Endothelial cell (in vitro differentiated cells): ENCODE measurements around the gene ZNF37A. TPM values are rescaled to one million over a fixed set of nuclear protein-coding genes. Genes with fewer than 3 reads are reported as not detected.
"Not testable (repeated sequence)": the region's sequence is repeated elsewhere in the genome, so short reads cannot be mapped to it uniquely, and the experiment has no call there.

Experiments used
- DNase-seq: peaks from one replicate; pipeline ENCODE4 v3.0.0; 2021; ENCODE audit warnings: low spot score
- H3K27ac Mint-ChIP-seq: one replicate; pipeline ENCODE4 v1.8.0; 2021; ENCODE audit warnings: mixed read lengths, inconsistent platforms; ENCODE audit not compliant: unreplicated experiment
- H3K27me3 Mint-ChIP-seq: one replicate; pipeline ENCODE4 v1.8.0; 2021; ENCODE audit warnings: mild to moderate bottlenecking, moderate library complexity, mixed read lengths, inconsistent platforms; ENCODE audit not compliant: unreplicated experiment
- H3K36me3 Mint-ChIP-seq: one replicate; pipeline ENCODE4 v1.8.0; 2021; ENCODE audit warnings: mild to moderate bottlenecking, low read depth, mixed read lengths, inconsistent platforms; ENCODE audit not compliant: unreplicated experiment
- H3K4me1 Mint-ChIP-seq: one replicate; pipeline ENCODE4 v1.8.0; 2021; ENCODE audit warnings: mild to moderate bottlenecking, mixed read lengths, inconsistent platforms; ENCODE audit not compliant: unreplicated experiment
- H3K4me3 Mint-ChIP-seq: one replicate; pipeline ENCODE4 v1.8.0; 2021; ENCODE audit warnings: mild to moderate bottlenecking, mixed read lengths, inconsistent platforms; ENCODE audit not compliant: unreplicated experiment
- H3K9me3 Mint-ChIP-seq: one replicate; pipeline ENCODE4 v1.8.0; 2021; ENCODE audit warnings: mixed read lengths, inconsistent platforms; ENCODE audit not compliant: unreplicated experiment
- total RNA-seq: library from RNA; stranded (reverse); fragmentation: NEBNext Ultra II Directional; extraction: Animal tissue kit (Norgen Biotek cat#: 25700); gene quantifications from one replicate; pipeline ENCODE4 v1.2.1, GENCODE V29; 2021; ENCODE audit not compliant: unreplicated experiment
- TF ChIP-seq, protein P1 (sequence below): fragments of 200-600 bp; sonication (generic); IDR thresholded peaks from one replicate; pipeline ENCODE4 v1.5.0; 2021; ENCODE audit warnings: antibody characterized with exemption; ENCODE audit not compliant: unreplicated experiment

Gene ZNF37A
- total RNA-seq, 1 donor from 2014 or later: 8.7 TPM

DNA sequence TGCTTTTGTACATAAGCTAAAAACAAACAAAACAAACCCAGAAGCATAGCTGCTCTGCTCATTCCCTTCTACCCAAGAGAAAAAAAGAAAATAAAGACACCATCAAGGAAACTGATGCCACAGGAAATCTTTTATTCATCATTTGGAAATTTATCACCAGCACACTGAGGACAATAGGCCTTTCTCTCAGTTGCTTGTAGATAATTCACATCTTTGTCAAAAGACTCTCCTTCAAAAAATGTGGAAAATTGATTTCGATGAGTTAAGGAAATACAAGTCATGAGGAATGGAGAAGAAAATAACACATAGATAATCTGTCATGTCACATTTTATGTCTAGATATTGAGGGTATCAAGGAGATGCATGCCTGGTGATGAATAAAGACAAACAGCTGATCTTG, 53.5 kb downstream of the ZNF37A start:
- TF ChIP-seq, protein P1, sequence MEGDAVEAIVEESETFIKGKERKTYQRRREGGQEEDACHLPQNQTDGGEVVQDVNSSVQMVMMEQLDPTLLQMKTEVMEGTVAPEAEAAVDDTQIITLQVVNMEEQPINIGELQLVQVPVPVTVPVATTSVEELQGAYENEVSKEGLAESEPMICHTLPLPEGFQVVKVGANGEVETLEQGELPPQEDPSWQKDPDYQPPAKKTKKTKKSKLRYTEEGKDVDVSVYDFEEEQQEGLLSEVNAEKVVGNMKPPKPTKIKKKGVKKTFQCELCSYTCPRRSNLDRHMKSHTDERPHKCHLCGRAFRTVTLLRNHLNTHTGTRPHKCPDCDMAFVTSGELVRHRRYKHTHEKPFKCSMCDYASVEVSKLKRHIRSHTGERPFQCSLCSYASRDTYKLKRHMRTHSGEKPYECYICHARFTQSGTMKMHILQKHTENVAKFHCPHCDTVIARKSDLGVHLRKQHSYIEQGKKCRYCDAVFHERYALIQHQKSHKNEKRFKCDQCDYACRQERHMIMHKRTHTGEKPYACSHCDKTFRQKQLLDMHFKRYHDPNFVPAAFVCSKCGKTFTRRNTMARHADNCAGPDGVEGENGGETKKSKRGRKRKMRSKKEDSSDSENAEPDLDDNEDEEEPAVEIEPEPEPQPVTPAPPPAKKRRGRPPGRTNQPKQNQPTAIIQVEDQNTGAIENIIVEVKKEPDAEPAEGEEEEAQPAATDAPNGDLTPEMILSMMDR: no peak
- no peak for DNase-seq
- Mint-ChIP-seq H3K4me3 (no peak overlapping the region), H3K9me3 (peaks cover 49% of the 10 kb centered on the region), H3K4me1 (no peaks in the 10 kb centered on the region), H3K36me3 (peaks cover 17% of the 10 kb centered on the region), H3K27me3 (peaks cover 7% of the 10 kb centered on the region), H3K27ac (no peak overlapping the region)

DNA sequence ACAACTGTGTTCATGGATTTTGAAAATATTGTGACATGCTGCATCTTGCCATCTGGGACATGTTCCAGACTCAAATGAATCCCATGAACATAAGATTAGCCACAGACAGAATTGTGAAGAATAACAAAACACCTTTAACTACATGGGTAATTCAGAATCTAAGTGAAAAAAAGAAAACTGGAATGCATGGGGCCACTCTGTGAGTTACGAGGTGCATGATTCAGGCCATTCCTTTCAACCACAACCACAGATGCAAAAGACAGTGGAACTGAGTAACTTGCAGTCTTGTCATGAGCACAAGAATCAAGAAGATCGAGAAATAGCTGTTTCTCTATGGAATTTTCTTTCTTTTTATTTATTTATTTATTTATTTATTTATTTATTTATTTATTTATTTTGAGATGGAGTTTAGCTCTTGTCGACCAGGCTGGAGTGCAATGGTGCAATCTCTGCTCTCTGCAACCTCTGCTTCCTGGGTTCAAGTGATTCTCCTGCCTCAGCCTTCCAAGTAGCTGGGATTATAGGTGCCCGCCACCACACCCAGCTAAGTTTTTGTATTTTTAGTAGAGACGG, 56.8 kb downstream of the ZNF37A start:
- H3K4me1 Mint-ChIP-seq, DNase-seq, H3K4me3 Mint-ChIP-seq, H3K27me3 Mint-ChIP-seq, H3K27ac Mint-ChIP-seq: not testable (repeated sequence)
- H3K36me3 Mint-ChIP-seq: peaks cover 17% of the 10 kb centered on the region
- peaks cover 42% of the 10 kb centered on the region for H3K9me3 Mint-ChIP-seq

DNA sequence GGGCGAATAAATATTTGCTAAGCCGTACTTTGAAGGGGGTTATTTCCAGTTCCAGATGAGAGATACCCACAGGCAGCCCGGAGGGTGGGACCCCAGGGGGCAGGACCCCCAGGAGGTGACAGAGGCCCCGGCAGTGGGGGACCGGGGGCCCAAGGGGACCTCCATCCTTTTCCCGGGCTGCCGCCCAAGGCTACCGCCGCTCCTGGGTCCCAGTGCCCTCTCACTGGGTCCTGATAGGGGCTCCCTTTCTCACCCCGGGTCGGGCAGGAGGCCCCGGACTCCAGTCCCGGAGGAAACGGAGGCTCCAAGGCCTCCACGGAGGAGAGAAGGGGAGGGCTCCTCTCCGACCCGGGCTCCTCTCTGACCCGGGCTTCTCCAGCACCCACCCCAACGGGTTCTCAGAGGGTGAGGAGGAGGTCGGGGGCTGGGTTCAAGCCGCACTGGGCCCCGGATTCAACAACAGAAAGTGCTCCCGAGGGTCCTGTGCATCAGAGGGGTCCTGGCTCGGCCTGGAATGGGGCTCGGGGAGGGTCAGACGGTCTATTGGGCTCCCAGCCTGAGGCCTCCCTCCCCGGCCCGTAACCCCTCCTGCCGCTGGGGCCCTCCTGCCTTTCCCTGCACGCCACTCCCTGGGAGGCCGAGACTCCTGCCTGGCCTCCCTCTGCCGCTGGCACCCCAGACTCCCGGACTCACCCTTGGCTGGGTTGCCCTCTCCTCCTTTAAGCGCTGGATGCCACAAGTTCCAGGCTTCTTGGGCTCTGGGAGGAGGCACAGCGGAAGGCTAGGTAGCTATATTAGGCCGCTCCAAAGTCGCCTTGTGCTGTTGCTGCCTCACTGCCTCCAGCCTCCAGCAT, 62.5 kb downstream of the ZNF37A start:
- H3K27me3 Mint-ChIP-seq: peaks cover 3% of the 10 kb centered on the region
- DNase-seq: no peak
- peaks cover 14% of the 10 kb centered on the region for H3K36me3 Mint-ChIP-seq
- H3K4me3 Mint-ChIP-seq: no peak overlapping the region
- H3K27ac Mint-ChIP-seq: no peak overlapping the region
- TF ChIP-seq, protein P1: no peak
- peaks cover 42% of the 10 kb centered on the region for H3K9me3 Mint-ChIP-seq
- no peaks in the 10 kb centered on the region for H3K4me1 Mint-ChIP-seq

DNA sequence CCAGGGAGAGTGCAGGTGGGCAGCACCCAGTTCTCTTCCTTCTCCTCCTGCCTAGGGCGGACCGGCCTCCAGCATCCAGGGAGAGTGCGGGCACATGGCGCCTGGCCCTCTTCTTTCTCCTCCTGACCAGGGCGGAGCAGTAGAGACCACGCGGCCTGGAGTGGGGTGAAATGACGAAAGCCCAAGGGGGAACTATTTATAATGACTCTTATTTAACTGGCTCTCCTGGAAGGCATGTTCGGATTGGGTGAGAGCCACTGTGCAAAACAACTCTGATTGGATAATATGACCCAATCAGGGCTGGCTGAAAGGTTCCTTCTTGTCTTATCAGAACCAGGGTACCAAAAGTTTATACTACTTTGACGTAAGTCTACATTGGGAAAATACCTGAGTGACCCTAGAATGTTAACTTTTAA, 63.1 kb downstream of the ZNF37A start:
- Mint-ChIP-seq H3K4me3 (no peak overlapping the region), H3K36me3 (peaks cover 14% of the 10 kb centered on the region), H3K27me3 (peaks cover 5% of the 10 kb centered on the region), H3K9me3 (peaks cover 47% of the 10 kb centered on the region), H3K4me1 (no peaks in the 10 kb centered on the region), H3K27ac (no peak overlapping the region)
- TF ChIP-seq, protein P1: no peak
- DNase-seq: no peak

DNA sequence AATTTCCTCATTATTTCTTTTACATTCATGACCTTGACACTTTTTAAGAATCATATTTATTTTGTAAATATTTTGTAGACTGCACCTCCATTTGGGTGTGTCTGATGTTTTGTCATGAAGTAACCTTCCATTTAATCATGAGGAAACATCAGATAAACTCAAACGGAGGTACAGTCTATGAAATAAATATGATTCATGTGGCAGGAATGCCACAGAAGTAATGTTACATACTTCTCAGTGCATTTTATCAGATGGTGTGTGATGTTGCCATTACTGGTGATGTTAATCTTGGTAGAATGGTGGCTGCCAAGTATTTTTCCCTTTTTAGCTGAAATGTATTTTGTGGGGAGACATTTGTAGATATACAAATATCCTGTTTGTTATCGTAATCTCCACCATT, 64.9 kb downstream of the ZNF37A start:
- no peak for DNase-seq
- Mint-ChIP-seq H3K27me3 (peaks cover 5% of the 10 kb centered on the region), H3K27ac (no peak overlapping the region), H3K36me3 (peaks cover 14% of the 10 kb centered on the region), H3K9me3 (peaks cover 45% of the 10 kb centered on the region), H3K4me3 (no peak overlapping the region), H3K4me1 (no peaks in the 10 kb centered on the region)
- TF ChIP-seq, protein P1: no peak
